GM19372 (cell line): ENCODE results near the gene STOML2.

ENCODE experiments used
- ATAC-seq: cut with Tn5 transposase; IDR thresholded peaks from one replicate; pipeline ENCODE4 v1.9.1; 2021; ENCODE audit warnings: mild to moderate bottlenecking, low read depth, moderate library complexity; ENCODE audit not compliant: unreplicated experiment

STOML2 gene

GRCh38 chr9:35107297-35108290 is 4.7 kb upstream of the STOML2 start:
- no peak for ATAC-seq

DNA sequence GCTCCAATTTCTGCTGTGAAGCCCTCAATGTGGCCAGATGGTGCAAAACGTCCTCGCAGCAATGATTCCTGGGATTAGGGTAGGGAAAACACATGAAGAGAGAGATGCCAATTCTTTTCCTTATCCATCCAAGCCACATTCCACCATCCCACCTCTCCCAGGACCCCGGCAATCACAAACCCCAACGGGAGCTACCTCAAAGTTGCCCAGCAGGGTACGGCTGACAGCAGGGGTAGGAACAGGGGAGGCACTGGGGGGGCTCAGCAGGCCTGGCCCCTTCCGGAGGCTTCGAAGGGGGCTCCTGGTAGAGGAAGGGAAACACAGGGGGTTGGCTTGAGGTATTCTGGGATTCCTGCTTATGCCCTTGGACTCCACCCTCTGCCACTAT is 3.4 kb upstream of the STOML2 start:
- ATAC-seq = no peak

- ATAC-seq = no peak
Measured at GRCh38 chr9:35105571-35106342, 2.8 kb upstream of the STOML2 start.

DNA sequence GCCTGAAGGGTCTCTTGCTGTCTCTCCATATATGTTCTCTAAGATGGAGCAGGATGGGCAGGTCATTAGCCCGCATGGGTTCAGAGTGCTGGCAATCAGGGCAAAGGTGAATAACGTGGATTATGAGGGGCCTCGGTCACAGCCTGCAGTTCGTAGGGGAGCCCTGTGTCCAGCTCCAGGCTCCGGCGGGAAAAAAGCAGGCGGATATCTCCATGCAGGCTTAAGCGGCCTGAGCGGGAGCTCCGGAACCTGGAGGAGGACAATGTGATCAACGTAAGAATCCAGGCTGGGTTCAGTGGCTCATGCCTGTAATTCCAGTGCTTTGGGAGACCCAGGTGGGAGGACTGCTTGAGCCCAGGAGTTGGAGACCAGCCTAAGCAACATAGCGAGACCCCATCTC is 2.2 kb upstream of the STOML2 start:
- no peak for ATAC-seq

GRCh38 chr9:35104586-35104985 is 1.7 kb upstream of the STOML2 start:
- no peak for ATAC-seq

- ATAC-seq = no peak
Measured at GRCh38 chr9:35103660-35104191, 795 bp upstream of the STOML2 start.

GRCh38 chr9:35102465-35102768 is 514 bp downstream of the STOML2 start:
- ATAC-seq = no peak

DNA sequence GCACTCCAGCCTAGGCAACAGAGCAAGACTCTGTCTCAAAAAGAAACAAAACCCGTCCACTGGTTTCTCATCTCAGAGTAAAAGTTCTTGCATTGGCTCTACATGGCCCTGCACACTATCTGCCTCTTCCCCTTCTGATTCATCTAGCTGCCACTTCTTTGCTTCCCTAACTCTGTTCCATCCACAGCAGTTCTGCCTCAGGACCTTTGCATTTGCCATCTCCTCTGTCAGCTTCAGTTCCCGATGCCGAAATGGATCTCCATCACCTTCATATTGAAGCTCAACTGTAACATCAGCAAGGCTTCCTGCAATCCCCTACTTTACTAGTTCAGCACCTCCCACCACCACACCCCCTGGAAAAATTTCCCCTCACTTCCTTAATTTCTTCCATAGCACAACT is 5.4 kb downstream of the STOML2 start:
- no peak for ATAC-seq

DNA sequence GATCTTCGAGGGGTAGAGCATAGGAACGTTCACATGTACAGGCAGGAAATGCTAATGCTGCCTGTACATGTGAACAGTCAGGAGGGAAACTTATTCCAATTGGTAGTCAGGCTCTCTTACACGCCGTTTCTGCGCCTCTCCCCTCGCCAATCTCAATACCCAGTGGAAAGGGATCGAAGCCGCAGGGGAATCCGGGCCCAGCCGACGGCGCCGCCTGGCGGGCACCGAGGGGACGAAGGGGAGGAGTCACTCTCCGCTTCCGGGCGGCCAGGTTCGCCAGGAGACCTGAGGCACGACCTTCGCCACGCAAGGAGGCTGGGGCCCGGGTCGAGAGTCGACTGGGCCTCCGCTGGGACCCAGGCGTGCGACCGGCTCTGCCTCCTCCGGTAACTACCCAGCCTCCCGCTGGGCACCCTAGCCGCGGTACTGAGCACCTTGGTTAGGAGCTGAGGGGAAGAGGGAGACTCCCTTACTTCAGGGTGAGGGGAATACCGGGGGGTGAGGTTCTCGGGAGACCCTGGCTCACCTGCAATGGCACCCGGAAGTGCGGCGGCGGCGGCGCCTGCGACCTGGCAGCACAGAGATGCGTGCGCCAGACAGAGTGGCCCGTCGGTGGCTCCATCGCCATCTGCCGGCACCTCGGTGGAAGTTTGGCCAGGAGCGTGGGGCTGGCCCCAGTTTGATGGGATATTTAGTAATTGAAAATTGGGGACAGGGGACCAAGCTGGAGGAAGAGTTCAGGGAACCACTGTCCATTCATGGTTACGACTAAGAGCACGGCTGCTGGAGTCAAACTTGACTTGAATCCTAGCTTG is 6.7 kb downstream of the STOML2 start, which contains the start of gene PIGO:
Gene PIGO, minus strand, starts transcription at position 557 of the 815 bp plus-strand sequence. CDS start 1,026 bp downstream, outside the sequence.
- peak; percentile 95 for ATAC-seq

DNA sequence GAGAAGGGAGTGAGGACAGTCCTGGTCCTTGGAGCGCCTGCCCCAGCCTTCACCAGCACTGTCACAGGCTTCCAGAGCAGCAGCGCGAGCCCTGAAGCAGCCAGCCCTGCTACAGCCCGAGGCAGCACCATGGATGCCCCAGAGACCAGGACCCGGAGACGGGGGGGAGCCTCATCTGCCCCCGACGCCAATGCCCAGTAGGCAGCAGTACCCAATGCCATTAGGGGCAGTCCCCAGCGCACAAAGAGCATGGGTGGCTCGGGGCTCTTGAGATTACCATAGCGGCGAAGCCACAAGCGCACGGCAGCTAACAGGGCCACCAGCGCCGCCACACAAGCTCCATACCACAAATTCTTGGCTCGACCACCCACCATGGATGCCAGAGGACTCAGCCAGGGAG is 11.4 kb downstream of the STOML2 start:
- ATAC-seq = no peak

DNA sequence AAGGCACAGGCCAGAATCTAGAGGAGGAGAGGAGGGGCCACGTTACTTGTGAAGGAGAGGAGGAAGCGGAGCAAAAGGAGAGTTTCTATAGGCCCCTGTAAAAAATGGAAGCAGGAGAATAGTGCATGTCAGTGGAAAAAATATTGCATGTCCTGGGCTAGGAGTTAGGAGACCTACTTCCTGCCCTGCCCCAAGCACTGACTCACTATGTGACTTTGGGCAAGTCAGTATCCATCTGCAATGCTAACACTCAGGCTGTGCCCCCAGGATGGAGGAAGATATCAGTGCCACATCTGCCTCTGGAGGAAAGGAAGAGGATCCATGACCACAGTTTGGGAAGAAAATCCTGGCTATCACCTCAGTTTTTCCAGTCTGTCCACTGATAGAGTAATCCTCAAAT is 13.5 kb downstream of the STOML2 start:
- ATAC-seq = no peak

- ATAC-seq = no peak
Measured at GRCh38 chr9:35085078-35085477, 17.9 kb downstream of the STOML2 start.

DNA sequence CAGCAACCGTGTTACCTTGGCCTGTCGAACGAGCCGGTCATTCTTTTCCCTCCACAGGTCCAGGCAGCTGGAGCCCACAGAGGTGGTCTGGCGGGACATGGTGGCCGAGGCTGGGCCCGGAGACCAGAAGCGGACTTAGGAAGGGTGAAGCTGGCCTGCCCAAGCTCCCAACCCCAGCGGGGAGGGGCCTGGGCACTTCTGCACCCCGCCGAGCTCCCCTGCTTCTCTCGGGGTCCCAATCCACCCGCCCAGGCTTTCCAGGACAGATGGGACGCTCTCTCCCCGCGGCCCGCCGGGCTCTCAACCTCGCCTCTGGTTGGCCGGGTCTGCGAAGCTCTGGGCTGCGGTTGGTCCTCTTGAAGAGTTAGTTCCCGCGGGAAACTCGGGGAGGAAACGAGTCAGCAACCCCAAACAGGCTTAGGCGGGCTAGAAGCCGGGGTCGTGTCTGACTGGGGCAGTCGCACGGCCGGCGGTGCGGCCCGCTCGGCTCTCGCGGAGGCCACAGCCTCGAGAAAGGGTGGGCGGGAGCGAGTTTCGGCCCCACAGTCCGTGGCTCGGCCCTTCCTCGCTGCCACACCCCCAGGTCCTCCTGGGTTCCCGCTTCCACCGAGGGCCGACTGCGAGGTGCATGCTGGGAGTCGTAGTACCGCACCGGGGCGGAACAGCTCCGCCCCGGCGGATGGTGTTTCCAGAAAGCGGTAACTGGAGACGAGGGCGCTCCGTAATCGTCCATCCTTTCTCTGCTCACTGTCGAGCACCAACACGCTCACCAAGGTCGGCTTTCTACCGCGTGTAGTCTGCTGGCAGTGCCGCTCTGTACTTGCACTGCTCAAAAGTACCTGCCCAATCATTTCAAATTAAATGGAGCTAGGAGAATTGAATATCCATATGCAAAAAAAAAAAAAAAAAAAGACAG is 23.2 kb downstream of the STOML2 start, which contains the start of gene FANCG:
Gene FANCG, minus strand, starts transcription at position 517 of the 916 bp plus-strand sequence. Its CDS starts 418 bp downstream, at position 99.
- ATAC-seq = peak; percentile 88

- ATAC-seq = no peak
Measured at GRCh38 chr9:35079041-35079425, 23.9 kb downstream of the STOML2 start.

DNA sequence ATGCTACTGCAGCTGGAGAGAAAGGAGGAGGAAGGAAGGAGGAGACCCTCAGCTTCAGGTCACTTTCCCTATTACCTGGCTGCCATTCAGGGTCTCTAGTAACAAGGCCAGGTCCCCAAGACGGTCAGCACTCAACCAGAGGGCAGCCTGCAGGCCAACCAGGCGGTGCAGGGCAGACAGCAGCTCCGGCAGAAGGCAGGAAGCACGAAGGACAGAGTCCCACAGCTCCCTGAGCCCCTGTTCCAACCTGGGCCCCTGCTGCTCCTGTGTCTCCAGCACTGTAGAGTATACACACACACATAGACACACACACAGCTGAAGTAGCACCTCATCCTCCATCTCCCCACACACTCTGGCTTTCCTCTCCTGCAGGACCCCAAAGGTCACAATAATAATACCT is 24.9 kb downstream of the STOML2 start:
- no peak for ATAC-seq

DNA sequence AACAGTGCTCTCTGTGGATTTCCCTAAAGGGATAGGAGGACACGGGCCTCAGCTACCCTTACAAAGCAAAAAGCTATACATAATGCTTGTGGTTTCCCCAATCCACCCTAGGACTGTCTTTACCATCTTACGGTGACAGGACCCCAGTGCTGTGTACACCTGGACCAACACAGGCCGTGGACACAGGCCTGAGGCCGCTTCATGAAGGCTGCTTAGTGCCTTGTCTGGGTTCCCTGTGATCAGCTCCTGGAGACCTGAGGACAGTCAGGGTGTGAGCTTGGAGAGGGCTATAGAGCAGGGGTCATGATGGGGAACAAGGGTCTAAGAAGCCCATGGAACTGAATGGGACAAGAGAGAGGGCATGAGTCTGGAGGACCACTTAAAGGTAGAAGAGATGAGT is 26.1 kb downstream of the STOML2 start:
- no peak for ATAC-seq

- ATAC-seq = no peak
Measured at GRCh38 chr9:35075358-35075757, 27.6 kb downstream of the STOML2 start.

GRCh38 chr9:35074791-35075190 is 28.1 kb downstream of the STOML2 start:
- ATAC-seq = no peak

- no peak for ATAC-seq
Measured at GRCh38 chr9:35074141-35074540, 28.8 kb downstream of the STOML2 start.
